Transverse colon (tissue), 4 donors: ENCODE data around the gene HMG20B. TPM values are rescaled to one million over a fixed set of nuclear protein-coding genes. Genes with fewer than 3 reads are reported as not detected.

Source experiments
- DNase-seq: peaks from one replicate; pipeline ENCODE4 v3.0.0-alpha.2; 2019
- H3K27ac ChIP-seq, 4 donors: fragments of 200-600 bp; sonication (generic); 2 replicates each; pipeline ENCODE4 v1.5.1; 2016 to 2018; ENCODE audit warnings: inconsistent platforms in 4 of 4
- H3K27me3 ChIP-seq: fragments of 200-600 bp; sonication (generic); 2 replicates; pipeline ENCODE4 v1.5.1; 2017; ENCODE audit warnings: inconsistent platforms
- H3K36me3 ChIP-seq, 4 donors: fragments of 200-600 bp; sonication (generic); 2 replicates each; pipeline ENCODE4 v1.5.1; 2017 to 2019; ENCODE audit warnings: inconsistent platforms in 4 of 4
- H3K4me1 ChIP-seq, 4 donors: fragments of 200-600 bp; sonication (generic); 2 replicates each; pipeline ENCODE4 v1.5.1; 2017 to 2020; ENCODE audit warnings: inconsistent platforms in 4 of 4
- H3K4me3 ChIP-seq, 4 donors: fragments of 200-600 bp; sonication (generic); 1 replicate in 1 of 4; 2 replicates in 3 of 4; pipeline versions ENCODE4 v1.5.1 to v1.6.1; 2017 to 2019; ENCODE audit warnings: inconsistent platforms in 4 of 4
- H3K9me3 ChIP-seq, 2 donors: fragments of 200-600 bp; sonication (generic); 2 replicates each; pipeline ENCODE4 v1.5.1; 2017 to 2019; ENCODE audit warnings: inconsistent platforms in 2 of 2
- CTCF ChIP-seq, 5 experiments: fragments of 200-600 bp in 3 of 5; fragments of 450-650 bp in 2 of 5; sonication (generic) in 3 of 5; IDR thresholded peaks; 1 replicate in 2 of 5; 2 replicates in 3 of 5; pipeline ENCODE4 v1.5.1; 2016 to 2017; ENCODE audit warnings: antibody characterized with exemption in 5 of 5, inconsistent platforms in 3 of 5, mild to moderate bottlenecking in 2 of 5, moderate library complexity in 1 of 5
- EP300 ChIP-seq: sonication (generic); formaldehyde crosslinking; IDR thresholded peaks from one replicate; pipeline ENCODE4 v1.6.1; 2017; ENCODE audit warnings: antibody characterized with exemption, low read depth
- POLR2A ChIP-seq: fragments of 450-650 bp; IDR thresholded peaks from one replicate; pipeline ENCODE4 v1.6.1; 2016; ENCODE audit warnings: antibody characterized with exemption, mild to moderate bottlenecking, moderate library complexity
- POLR2AphosphoS5 ChIP-seq, 3 donors: sonication (generic); formaldehyde crosslinking; IDR thresholded peaks; one replicate each; pipeline ENCODE4 v1.6.1; 2016; ENCODE audit warnings: antibody characterized with exemption in 3 of 3
- WGBS, 2 donors: methylation state at CpG; one replicate each; pipeline ENCODE4 v1.1.5; 2018; ENCODE audit warnings: low coverage in 1 of 2; 5-methylcytosine and 5-hydroxymethylcytosine counted together
- in situ Hi-C, 4 donors: fragments of 200-750 bp; cut with MboI; loops; one replicate each; pipeline versions ENCODE4 v1.15.0 to v1.15.1; 2017; ENCODE audit warnings: low sequenced_read_pairs in 3 of 4, low pct_ligation_motif_present in 1 of 4, low pct_unique_long_range_greater_than_20kb in 1 of 4
- intact Hi-C: fragments of 100-400 bp; cut with DNase I; formaldehyde crosslinking; loops from one replicate; pipeline ENCODE4 v1.15.1; 2023; ENCODE audit warnings: low total_unique reads
- total RNA-seq, 4 donors: library from RNA; depleted of rRNA; stranded (reverse); fragments of >200 nt; gene quantifications; one replicate each; pipeline ENCODE4 v1.1.0, GENCODE V29; 2016

The HMG20B gene
- total RNA-seq, 4 donors from 2014 or later, result 88.9 to 555 (median 130) TPM

GRCh38 chr19:3586707-3587346, 14.1 kb downstream of the HMG20B start:
- Histone ChIP-seq H3K27me3 (peaks cover 29% of the 10 kb centered on the region), H3K4me3 (no peak overlapping the region), H3K27ac (no peak overlapping the region), H3K4me1 (peaks cover 3 to 17% (median 8%) of the 10 kb centered on the region in 4 donors), H3K9me3 (no peaks in the 10 kb centered on the region), H3K36me3 (no peaks in the 10 kb centered on the region)
- TF ChIP-seq POLR2A, result no peak
- no peak for TF ChIP-seq CTCF (IDR thresholded peaks at IDR 0.05)
- no peak for TF ChIP-seq EP300
- TF ChIP-seq POLR2AphosphoS5 (IDR thresholded peaks at IDR 0.05), result no peak
- no peak for DNase-seq
- intact Hi-C loops (loop anchor here (2.0 kb wide), 1 partner anchor 36 kb away; no protein-coding TSS in a partner anchor), in situ Hi-C loops (no loop called here)
- 75% methylated on average over 31 of the region's 31 CpGs; no CpG with 5 or more reads in 1 of the 2 donors for WGBS, 2 donors

- Histone ChIP-seq H3K9me3 (no peaks in the 10 kb centered on the region), H3K4me1 (peaks cover 3 to 17% (median 8%) of the 10 kb centered on the region in 4 donors), H3K4me3 (no peak overlapping the region), H3K36me3 (no peaks in the 10 kb centered on the region), H3K27ac (no peak overlapping the region), H3K27me3 (peaks cover 32% of the 10 kb centered on the region)
- intact Hi-C loops (no loop called here), in situ Hi-C loops (no loop called here)
- 83 to 93% methylated on average over 4 to 11 of the region's 11 CpGs for WGBS, 2 donors
- TF ChIP-seq POLR2A (no peak), EP300 (no peak), CTCF (IDR thresholded peaks at IDR 0.05) (no peak), POLR2AphosphoS5 (IDR thresholded peaks at IDR 0.05) (no peak)
- no peak for DNase-seq
Observed at GRCh38 chr19:3589439-3589838, 16.7 kb downstream of the HMG20B start.

GRCh38 chr19:3589949-3590348, 17.2 kb downstream of the HMG20B start:
- no peak overlapping the region for H3K4me3 ChIP-seq

More at GRCh38 chr19:3589949-3590348, 17.2 kb downstream of the HMG20B start:
- intact Hi-C loops (no loop called here), in situ Hi-C loops (no loop called here)
- TF ChIP-seq POLR2AphosphoS5 (IDR thresholded peaks at IDR 0.05), result no peak
- TF ChIP-seq CTCF (IDR thresholded peaks at IDR 0.05), result no peak
- Histone ChIP-seq H3K27me3 (peaks cover 30% of the 10 kb centered on the region), H3K4me1 (peaks cover 3 to 17% (median 8%) of the 10 kb centered on the region in 4 donors), H3K9me3 (no peaks in the 10 kb centered on the region), H3K27ac (no peak overlapping the region), H3K36me3 (no peaks in the 10 kb centered on the region)
- WGBS, 2 donors, result 94 to 100% methylated on average over 3 to 20 of the region's 22 CpGs
- DNase-seq, result no peak
